ENCODE results near the gene NR1I3.

- TF ChIP-seq CTCF (IDR thresholded peaks at IDR 0.05), result no peak
- TF ChIP-seq JUN (IDR thresholded peaks at IDR 0.05), result no peak
- no peak for TF ChIP-seq EP300 (IDR thresholded peaks at IDR 0.05)
- TF ChIP-seq RAD21 (conservative IDR thresholded peaks at IDR 0.05 in 1 of 2, IDR thresholded peaks at IDR 0.05 in 1 of 2), result no peak
- no peak for TF ChIP-seq POLR2A (IDR thresholded peaks at IDR 0.05; ENCODE audit: low read length)
- TF ChIP-seq HOXB5 (CRISPR knock-in tag; IDR thresholded peaks at IDR 0.05), result no peak
Observed at GRCh38 chr1:161241682-161242081, 3.7 kb upstream of the NR1I3 start.
